ENCODE results near the gene NAA60.

GRCh38 chr16:3467182-3467581 is 23.7 kb downstream of the NAA60 start:
- TF ChIP-seq POLR2AphosphoS5 (IDR thresholded peaks at IDR 0.05; ENCODE audit: low read depth, low read length) (no peak), REST (IDR thresholded peaks at IDR 0.05; ENCODE audit: insufficient read depth in 1 of 2, low read depth in 2 of 2, low read length in 2 of 2) (no peak)

Data from PFSK-1 (cell line).